Activated CD4-positive, alpha-beta memory T cell treated with anti-CD3 and anti-CD28 coated beads for 36 hours (primary cell): ENCODE results near the gene ARHGAP8. TPM values are rescaled to one million over a fixed set of nuclear protein-coding genes. Genes with fewer than 3 reads are reported as not detected.
"Not testable (repeated sequence)": the region's sequence is repeated elsewhere in the genome, so short reads cannot be mapped to it uniquely, and the experiment has no call there.

ENCODE experiments used
- CTCF ChIA-PET: fragments of 350-600 bp; sonication (Branson Sonifier 250); formaldehyde crosslinking; loops from one replicate; lab custom pipeline; 2021; ENCODE audit warnings: antibody characterized with exemption, inconsistent platforms; lab: Charles Lee
- POLR2A ChIA-PET: fragments of 350-600 bp; sonication (Branson Sonifier 250); formaldehyde crosslinking; loops from one replicate; lab custom pipeline; 2021; ENCODE audit warnings: antibody characterized with exemption; lab: Charles Lee
- DNase-seq: peaks from one replicate; pipeline ENCODE4 v3.0.0-alpha.2; 2020
- H3K27ac Mint-ChIP-seq: one replicate; pipeline ENCODE4 v1.8.0; 2021; ENCODE audit warnings: mixed read lengths
- H3K27me3 Mint-ChIP-seq: one replicate; pipeline ENCODE4 v1.8.0; 2021; ENCODE audit warnings: mixed read lengths
- H3K36me3 Mint-ChIP-seq: one replicate; pipeline ENCODE4 v1.8.0; 2021; ENCODE audit warnings: mixed read lengths
- H3K4me1 Mint-ChIP-seq: one replicate; pipeline ENCODE4 v1.8.0; 2021; ENCODE audit warnings: low read depth, mixed read lengths
- H3K4me3 Mint-ChIP-seq: one replicate; pipeline ENCODE4 v1.8.0; 2021; ENCODE audit warnings: mild to moderate bottlenecking, mixed read lengths
- H3K9me3 Mint-ChIP-seq: one replicate; pipeline ENCODE4 v1.8.0; 2021; ENCODE audit warnings: mixed read lengths
- intact Hi-C: fragments of 100-400 bp; cut with micrococcal nuclease; formaldehyde crosslinking; loops from one replicate; pipeline ENCODE4 v1.15.1; 2023
- total RNA-seq, 2 experiments: library from RNA; stranded (reverse); gene quantifications; one replicate each; pipeline ENCODE4 v1.2.3, GENCODE V29; 2021

Gene ARHGAP8
- total RNA-seq, 2 experiments from 2014 or later = 0.73 to 0.88 TPM

GRCh38 chr22:44734801-44735517 is 17.4 kb upstream of the ARHGAP8 start:
- POLR2A ChIA-PET = no interaction called here
- CTCF ChIA-PET = interaction anchor here (0.8 to 5.6 kb wide), 12 partner anchors 10 to 70 kb away, joined by 3 to 53 read pairs (median 4); no protein-coding TSS in a partner anchor
- Mint-ChIP-seq H3K9me3 (peaks cover 3% of the 10 kb centered on the region), H3K4me1 (no peaks in the 10 kb centered on the region), H3K27me3 (no peaks in the 10 kb centered on the region), H3K36me3 (no peaks in the 10 kb centered on the region), H3K27ac (no peak overlapping the region), H3K4me3 (no peak overlapping the region)
- intact Hi-C loops = loop anchor here (1.0 kb wide), 1 partner anchor 38 kb away; no protein-coding TSS in a partner anchor
- no peak for DNase-seq

- no peak overlapping the region for H3K4me3 Mint-ChIP-seq
- ChIA-PET CTCF (interaction anchor here (0.8 to 5.6 kb wide), 13 partner anchors 10 to 69 kb away, joined by 3 to 53 read pairs (median 5); no protein-coding TSS in a partner anchor), POLR2A (no interaction called here)
- no peak overlapping the region for H3K27ac Mint-ChIP-seq
- H3K4me1 Mint-ChIP-seq = no peaks in the 10 kb centered on the region
- no peaks in the 10 kb centered on the region for H3K36me3 Mint-ChIP-seq
- H3K27me3 Mint-ChIP-seq = no peaks in the 10 kb centered on the region
- peak; percentile 85 for DNase-seq
- intact Hi-C loops = loop anchor here (1.0 kb wide), 1 partner anchor 38 kb away; no protein-coding TSS in a partner anchor
- peaks cover 3% of the 10 kb centered on the region for H3K9me3 Mint-ChIP-seq
Measured at GRCh38 chr22:44735518-44736428, 16.6 kb upstream of the ARHGAP8 start.

GRCh38 chr22:44736581-44737405 is 15.6 kb upstream of the ARHGAP8 start:
- ChIA-PET POLR2A (no interaction called here), CTCF (interaction anchor here (0.9 to 5.6 kb wide), 5 partner anchors 9 to 52 kb away, joined by 3 to 53 read pairs (median 4); no protein-coding TSS in a partner anchor)
- Mint-ChIP-seq H3K4me1 (no peaks in the 10 kb centered on the region), H3K27me3 (no peaks in the 10 kb centered on the region), H3K36me3 (no peaks in the 10 kb centered on the region), H3K4me3 (no peak overlapping the region), H3K9me3 (peaks cover 3% of the 10 kb centered on the region), H3K27ac (no peak overlapping the region)
- no peak for DNase-seq
- intact Hi-C loops = no loop called here

GRCh38 chr22:44737406-44738346 is 14.7 kb upstream of the ARHGAP8 start:
- no peaks in the 10 kb centered on the region for H3K27me3 Mint-ChIP-seq
- peaks cover 2% of the 10 kb centered on the region for H3K9me3 Mint-ChIP-seq
- H3K27ac Mint-ChIP-seq = no peak overlapping the region
- no peaks in the 10 kb centered on the region for H3K4me1 Mint-ChIP-seq
- POLR2A ChIA-PET = no interaction called here
- intact Hi-C loops = no loop called here
- CTCF ChIA-PET = interaction anchor here (1.0 to 1.4 kb wide), 3 partner anchors 8 to 43 kb away, joined by 3 to 7 read pairs (median 4); no protein-coding TSS in a partner anchor
- H3K36me3 Mint-ChIP-seq = no peaks in the 10 kb centered on the region
- H3K4me3 Mint-ChIP-seq = no peak overlapping the region
- no peak for DNase-seq

- ChIA-PET CTCF (interaction anchor here (1.0 to 1.4 kb wide), 3 partner anchors 9 to 41 kb away, joined by 3 to 7 read pairs (median 3); no protein-coding TSS in a partner anchor), POLR2A (no interaction called here)
- H3K9me3 Mint-ChIP-seq = no peaks in the 10 kb centered on the region
- intact Hi-C loops = no loop called here
- no peaks in the 10 kb centered on the region for H3K4me1 Mint-ChIP-seq
- no peaks in the 10 kb centered on the region for H3K27me3 Mint-ChIP-seq
- no peaks in the 10 kb centered on the region for H3K36me3 Mint-ChIP-seq
- no peak for DNase-seq
- H3K4me3 Mint-ChIP-seq = no peak overlapping the region
- no peak overlapping the region for H3K27ac Mint-ChIP-seq
Measured at GRCh38 chr22:44738347-44738715, 14.0 kb upstream of the ARHGAP8 start.

- ChIA-PET CTCF (interaction anchor here (1.0 to 1.1 kb wide), 2 partner anchors 10 to 36 kb away, joined by 3 read pairs; no protein-coding TSS in a partner anchor), POLR2A (no interaction called here)
- no peaks in the 10 kb centered on the region for H3K9me3 Mint-ChIP-seq
- H3K4me3 Mint-ChIP-seq = no peak overlapping the region
- H3K27ac Mint-ChIP-seq = no peak overlapping the region
- no peak for DNase-seq
- intact Hi-C loops = no loop called here
- H3K27me3 Mint-ChIP-seq = no peaks in the 10 kb centered on the region
- H3K36me3 Mint-ChIP-seq = no peaks in the 10 kb centered on the region
- no peaks in the 10 kb centered on the region for H3K4me1 Mint-ChIP-seq
Measured at GRCh38 chr22:44739024-44739423, 13.4 kb upstream of the ARHGAP8 start.

GRCh38 chr22:44739666-44740065 is 12.7 kb upstream of the ARHGAP8 start:
- H3K9me3 Mint-ChIP-seq, H3K4me1 Mint-ChIP-seq, intact Hi-C loops, H3K27me3 Mint-ChIP-seq, H3K36me3 Mint-ChIP-seq, H3K4me3 Mint-ChIP-seq, POLR2A ChIA-PET, H3K27ac Mint-ChIP-seq, DNase-seq: not testable (repeated sequence)
- CTCF ChIA-PET = interaction anchor here (1.1 kb wide), 2 partner anchors 10 to 42 kb away, joined by 3 to 4 read pairs; no protein-coding TSS in a partner anchor

GRCh38 chr22:44740307-44740706 is 12.1 kb upstream of the ARHGAP8 start:
- no peaks in the 10 kb centered on the region for H3K27me3 Mint-ChIP-seq
- intact Hi-C loops = no loop called here
- ChIA-PET CTCF (interaction anchor here (1.1 kb wide), 1 partner anchor 42 kb away, joined by 4 read pairs; no protein-coding TSS in a partner anchor), POLR2A (no interaction called here)
- no peak for DNase-seq
- no peak overlapping the region for H3K27ac Mint-ChIP-seq
- H3K4me3 Mint-ChIP-seq = no peak overlapping the region
- H3K36me3 Mint-ChIP-seq = no peaks in the 10 kb centered on the region
- no peaks in the 10 kb centered on the region for H3K4me1 Mint-ChIP-seq
- H3K9me3 Mint-ChIP-seq = no peaks in the 10 kb centered on the region

- intact Hi-C loops = no loop called here
- Mint-ChIP-seq H3K9me3 (no peaks in the 10 kb centered on the region), H3K27ac (no peak overlapping the region), H3K27me3 (peaks cover 4% of the 10 kb centered on the region), H3K4me3 (no peak overlapping the region), H3K36me3 (no peaks in the 10 kb centered on the region), H3K4me1 (no peaks in the 10 kb centered on the region)
- ChIA-PET CTCF (no interaction called here), POLR2A (no interaction called here)
- DNase-seq = no peak
Measured at GRCh38 chr22:44741929-44742328, 10.4 kb upstream of the ARHGAP8 start.

GRCh38 chr22:44743247-44743646 is 9.1 kb upstream of the ARHGAP8 start:
- ChIA-PET POLR2A (no interaction called here), CTCF (no interaction called here)
- Mint-ChIP-seq H3K27ac (no peak overlapping the region), H3K9me3 (no peaks in the 10 kb centered on the region), H3K36me3 (no peaks in the 10 kb centered on the region), H3K27me3 (peaks cover 6% of the 10 kb centered on the region), H3K4me1 (no peaks in the 10 kb centered on the region), H3K4me3 (no peak overlapping the region)
- DNase-seq = no peak
- intact Hi-C loops = no loop called here
